ENCODE measurements around the gene CACUL1.

DNA sequence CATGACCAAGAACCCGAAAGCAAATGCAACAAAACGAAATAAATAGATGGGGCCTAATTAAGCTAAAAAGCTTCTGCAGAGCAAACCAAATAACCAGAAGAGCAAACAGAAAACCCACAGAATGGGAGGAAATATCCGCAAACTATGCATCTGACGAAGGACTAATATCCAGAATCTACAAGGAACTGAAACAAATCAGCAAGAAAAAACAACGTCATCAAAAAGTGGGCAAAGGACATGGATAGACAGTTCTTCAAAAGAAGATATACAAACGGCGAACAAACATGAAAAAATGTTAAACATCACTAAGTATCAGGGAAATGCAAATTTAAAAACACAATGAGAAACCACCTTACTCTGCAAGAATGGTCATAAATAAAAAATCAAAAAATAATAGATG lies 35.3 kb upstream of the CACUL1 start:
- TF ChIP-seq ZC3H10 (CRISPR knock-in tag; IDR thresholded peaks at IDR 0.05) (no peak), RARB (CRISPR knock-in tag; IDR thresholded peaks at IDR 0.05) (no peak), BACH2 (CRISPR knock-in tag; IDR thresholded peaks at IDR 0.05; ENCODE audit: borderline replicate concordance) (no peak), TSHZ2 (CRISPR knock-in tag; IDR thresholded peaks at IDR 0.05) (no peak), ZFP3 (CRISPR knock-in tag; IDR thresholded peaks at IDR 0.05) (no peak), ARNTL (CRISPR knock-in tag; IDR thresholded peaks at IDR 0.05; ENCODE audit: borderline replicate concordance, low read depth) (no peak), CSRNP3 (CRISPR knock-in tag; IDR thresholded peaks at IDR 0.05) (no peak)
- TF ChIP-seq, protein P1, sequence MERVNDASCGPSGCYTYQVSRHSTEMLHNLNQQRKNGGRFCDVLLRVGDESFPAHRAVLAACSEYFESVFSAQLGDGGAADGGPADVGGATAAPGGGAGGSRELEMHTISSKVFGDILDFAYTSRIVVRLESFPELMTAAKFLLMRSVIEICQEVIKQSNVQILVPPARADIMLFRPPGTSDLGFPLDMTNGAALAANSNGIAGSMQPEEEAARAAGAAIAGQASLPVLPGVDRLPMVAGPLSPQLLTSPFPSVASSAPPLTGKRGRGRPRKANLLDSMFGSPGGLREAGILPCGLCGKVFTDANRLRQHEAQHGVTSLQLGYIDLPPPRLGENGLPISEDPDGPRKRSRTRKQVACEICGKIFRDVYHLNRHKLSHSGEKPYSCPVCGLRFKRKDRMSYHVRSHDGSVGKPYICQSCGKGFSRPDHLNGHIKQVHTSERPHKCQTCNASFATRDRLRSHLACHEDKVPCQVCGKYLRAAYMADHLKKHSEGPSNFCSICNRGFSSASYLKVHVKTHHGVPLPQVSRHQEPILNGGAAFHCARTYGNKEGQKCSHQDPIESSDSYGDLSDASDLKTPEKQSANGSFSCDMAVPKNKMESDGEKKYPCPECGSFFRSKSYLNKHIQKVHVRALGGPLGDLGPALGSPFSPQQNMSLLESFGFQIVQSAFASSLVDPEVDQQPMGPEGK (CRISPR knock-in tag; IDR thresholded peaks at IDR 0.05; ENCODE audit: borderline replicate concordance) = no peak
